HepG2 (cell line): ENCODE measurements around the gene RRBP1. TPM values are rescaled to one million over a fixed set of nuclear protein-coding genes. Genes with fewer than 3 reads are reported as not detected.

Experiments used
- ATAC-seq: fragments of 200-7000 bp; cut with Tn5 transposase; 3 replicates; pipeline ENCODE4 v1.9.1; 2020; ENCODE audit warnings: mild to moderate bottlenecking, moderate library complexity
- BruUV-seq: library from RNA; stranded (reverse); fragments of 400-500 nt; replicated peaks from 2 replicates; lab custom pipeline; 2021; lab: Mats Ljungman, UMichigan
- CTCF ChIA-PET: fragments of 300-600 bp; formaldehyde crosslinking; extraction: SDS; loops from one replicate; lab custom pipeline; 2021; ENCODE audit warnings: low total read pairs, inconsistent platforms, low intra/inter-chr PET ratio; lab: Yijun Ruan, JAX
- POLR2A ChIA-PET: fragments of 350-600 bp; sonication (Branson Sonifier 250); formaldehyde crosslinking; loops from one replicate; lab custom pipeline; 2020; ENCODE audit warnings: antibody characterized with exemption, inconsistent platforms; lab: Yijun Ruan, JAX
- DNase-seq: peaks from one replicate; pipeline ENCODE4 v3.0.0-alpha.2; 2015; ENCODE audit warnings: low spot score
- FAIRE-seq: peaks from 3 replicates; lab custom pipeline; 2011; peaks lifted over from hg19 to GRCh38; lab: Jason Lieb, UNC
- H2AFZ ChIP-seq: one replicate; pipeline ENCODE4 v1.6.1; 2011; ENCODE audit warnings: low read length, inconsistent platforms
- H3K27ac ChIP-seq: fragments of 300-600 bp; 3 replicates; pipeline ENCODE4 v1.8.0; 2011; ENCODE audit warnings: mixed run types, mild to moderate bottlenecking, mixed read lengths, low read length, inconsistent platforms; ENCODE audit not compliant: insufficient read depth; ENCODE audit errors: extremely low read length
- H3K27me3 ChIP-seq, 2 experiments: fragments of 200-600 bp in 1 of 2; 2 replicates in 1 of 2; 3 replicates in 1 of 2; pipeline versions ENCODE4 v1.6.0 to v1.8.0; 2011; ENCODE audit warnings: low read length in 2 of 2, mild to moderate bottlenecking in 2 of 2, moderate library complexity in 2 of 2, inconsistent platforms in 1 of 2; ENCODE audit not compliant: insufficient read depth in 2 of 2, control insufficient read depth in 1 of 2
- H3K36me3 ChIP-seq, 2 experiments: fragments of 200-600 bp in 1 of 2; replicated peaks in 1 of 2; 2 replicates in 1 of 2; 3 replicates in 1 of 2; pipeline versions ENCODE4 v1.5.1 to v1.8.0; 2011; ENCODE audit warnings: low read length in 2 of 2, inconsistent platforms in 1 of 2; ENCODE audit not compliant: insufficient read depth in 2 of 2, control insufficient read depth in 1 of 2
- H3K4me1 ChIP-seq: 2 replicates; pipeline ENCODE4 v1.5.1; 2012; ENCODE audit warnings: low read length, inconsistent platforms; ENCODE audit not compliant: insufficient read depth
- H3K4me2 ChIP-seq: 2 replicates; pipeline ENCODE4 v1.6.0; 2011; ENCODE audit warnings: low read depth, low read length, inconsistent platforms
- H3K4me3 ChIP-seq, 3 experiments: fragments of 200-600 bp in 1 of 3; sonication (generic), shearing (Covaris generic) in 1 of 3; replicated peaks in 1 of 3; 2 replicates each; pipeline ENCODE4 v1.5.1; 2011 to 2016; ENCODE audit warnings: low read length in 3 of 3, inconsistent platforms in 2 of 3, low read depth in 2 of 3, mild to moderate bottlenecking in 2 of 3, control low read depth in 1 of 3, mixed read lengths in 1 of 3; ENCODE audit not compliant: insufficient read depth in 1 of 3
- H3K79me2 ChIP-seq: one replicate; pipeline ENCODE4 v1.6.1; 2011; ENCODE audit warnings: low read length, inconsistent platforms; ENCODE audit not compliant: insufficient read depth
- H3K9ac ChIP-seq: 2 replicates; pipeline ENCODE4 v1.6.0; 2011; ENCODE audit warnings: mild to moderate bottlenecking, low read depth, low read length, inconsistent platforms; ENCODE audit not compliant: insufficient read depth
- H3K9me3 ChIP-seq: 2 replicates; pipeline ENCODE4 v1.5.1; 2012; ENCODE audit warnings: mild to moderate bottlenecking, low read length
- H4K20me1 ChIP-seq: 2 replicates; pipeline ENCODE4 v1.6.0; 2011; ENCODE audit warnings: inconsistent platforms, mild to moderate bottlenecking, low read length, moderate library complexity; ENCODE audit not compliant: insufficient read depth
- GTF3A ChIP-seq: sonication (generic); formaldehyde crosslinking; conservative IDR thresholded peaks from 2 replicates; pipeline ENCODE4 v1.4.0; 2020; ENCODE audit warnings: mild to moderate bottlenecking, missing genetic modification reagents
- NFIB ChIP-seq: sonication (generic); formaldehyde crosslinking; IDR thresholded peaks from 2 replicates; pipeline ENCODE4 v1.9.0; 2021; ENCODE audit warnings: missing genetic modification reagents, mild to moderate bottlenecking, borderline replicate concordance
- PCBP2 ChIP-seq: fragments of 200-400 bp; formaldehyde crosslinking; optimal IDR thresholded peaks from 2 replicates; pipeline ENCODE3; 2018; ENCODE audit warnings: low read length, low read depth; ENCODE audit not compliant: poor library complexity, severe bottlenecking
- POLR2A ChIP-seq, 2 experiments: IDR thresholded peaks; 2 replicates each; pipeline ENCODE4 v1.6.1; 2011; ENCODE audit warnings: low read depth in 2 of 2, low read length in 2 of 2, mild to moderate bottlenecking in 1 of 2, moderate library complexity in 1 of 2; ENCODE audit not compliant: insufficient read depth in 1 of 2
- POLR2AphosphoS2 ChIP-seq: IDR thresholded peaks from 2 replicates; pipeline ENCODE4 v1.6.1; 2011; ENCODE audit warnings: low read depth, low read length, improper control_type of control experiment
- POLR2G ChIP-seq: fragments of 200-400 bp; formaldehyde crosslinking; IDR thresholded peaks from 2 replicates; pipeline ENCODE4 v1.6.1; 2018; ENCODE audit warnings: mild to moderate bottlenecking, low read depth, low read length, moderate library complexity
- RBAK ChIP-seq: sonication (generic); formaldehyde crosslinking; IDR thresholded peaks from 2 replicates; pipeline ENCODE4 v1.5.1; 2020; ENCODE audit warnings: mild to moderate bottlenecking, missing genetic modification reagents
- RBM22 ChIP-seq: fragments of 200-400 bp; formaldehyde crosslinking; optimal IDR thresholded peaks from 2 replicates; pipeline ENCODE3; 2017; ENCODE audit warnings: mild to moderate bottlenecking, low read length, moderate library complexity
- ZBTB46 ChIP-seq: sonication (generic); formaldehyde crosslinking; IDR thresholded peaks from 2 replicates; pipeline ENCODE4 v1.4.0; 2020; ENCODE audit warnings: mild to moderate bottlenecking, missing genetic modification reagents, borderline replicate concordance
- ZNF143 ChIP-seq: sonication (generic); formaldehyde crosslinking; IDR thresholded peaks from 2 replicates; pipeline ENCODE4 v1.4.0; 2020; ENCODE audit warnings: missing genetic modification reagents
- ZNF276 ChIP-seq: sonication (generic); formaldehyde crosslinking; IDR thresholded peaks from 2 replicates; pipeline ENCODE4 v1.4.0; 2020; ENCODE audit warnings: mild to moderate bottlenecking, low read depth, missing genetic modification reagents
- ZNF292 ChIP-seq: sonication (generic); formaldehyde crosslinking; IDR thresholded peaks from 2 replicates; pipeline ENCODE4 v1.8.1; 2022; ENCODE audit warnings: mild to moderate bottlenecking, low read depth, missing genetic modification reagents, borderline replicate concordance
- ZNF547 ChIP-seq: sonication (generic); formaldehyde crosslinking; IDR thresholded peaks from 2 replicates; pipeline ENCODE4 v1.5.1; 2020; ENCODE audit warnings: mild to moderate bottlenecking, missing genetic modification reagents
- ZNF670 ChIP-seq: sonication (generic); formaldehyde crosslinking; IDR thresholded peaks from 2 replicates; pipeline ENCODE4 v1.8.0; 2022; ENCODE audit warnings: mild to moderate bottlenecking, missing genetic modification reagents, borderline replicate concordance
- ZNF674 ChIP-seq: sonication (generic); formaldehyde crosslinking; IDR thresholded peaks from 2 replicates; pipeline ENCODE4 v1.5.0; 2020; ENCODE audit warnings: low read depth, mild to moderate bottlenecking, missing genetic modification reagents
- ZNF790 ChIP-seq: sonication (generic); formaldehyde crosslinking; IDR thresholded peaks from 2 replicates; pipeline ENCODE4 v1.8.0; 2022; ENCODE audit warnings: missing genetic modification reagents, mild to moderate bottlenecking, borderline replicate concordance
- ZNF800 ChIP-seq: sonication (generic); formaldehyde crosslinking; IDR thresholded peaks from 2 replicates; pipeline ENCODE4 v1.4.0; 2020; ENCODE audit warnings: missing genetic modification reagents
- WGBS: methylation state at CpG from one replicate; pipeline ENCODE4 v1.1.6; 2017; ENCODE audit warnings: low lambda C conversion rate; 5-methylcytosine and 5-hydroxymethylcytosine counted together
- in situ Hi-C: cut with HindIII; loops from 2 replicates; pipeline ENCODE4 v1.10.0; 2017; ENCODE audit warnings: low pct_unique_long_range_greater_than_20kb; ENCODE audit not compliant: extremely low pct_ligation_motif_present
- intact Hi-C: fragments of 100-400 bp; cut with micrococcal nuclease; formaldehyde crosslinking; loops from one replicate; pipeline ENCODE4 v1.10.0; 2022; ENCODE audit not compliant: unreplicated experiment
- polyA plus RNA-seq, 8 experiments: library from polyadenylated mRNA; depleted of rRNA in 3 of 8; stranded (reverse) in 7 of 8; unstranded in 1 of 8; fragments of >200 nt; fragmentation: Illumina TruSeq in 4 of 8; extraction: Trizol in 4 of 8; gene quantifications; 2 replicates each; pipeline versions ENCODE4 v1.2.1 to v1.2.3, GENCODE V29; 2011 to 2016; ENCODE audit warnings: low read depth in 4 of 8, missing spikeins in 1 of 8, mixed read lengths in 1 of 8; ENCODE audit not compliant: insufficient read depth in 1 of 8
- total RNA-seq, 5 experiments: library from RNA; depleted of rRNA; stranded (reverse); fragments of >200 nt; fragmentation: Illumina TruSeq; extraction: Trizol; gene quantifications; 2 replicates each; pipeline ENCODE4 v1.2.3, GENCODE V29; 2016; ENCODE audit warnings: low read depth in 1 of 5

RRBP1 gene
- total and polyA plus RNA-seq, 2 of the 13 experiments (the other 11 are each of a cell fraction or from before 2014, with no cell fraction given): 150 to 222 TPM

GRCh38 chr20:17674722-17675518 lies 7.1 kb downstream of the RRBP1 start:
- FAIRE-seq: no peak
- ATAC-seq: peak; percentile 3
- H3K27me3 ChIP-seq: no peaks in the 10 kb centered on the region
- no peak for DNase-seq
- no peak overlapping the region for H3K4me3 ChIP-seq
- H3K9ac ChIP-seq: no peak overlapping the region
- intact Hi-C loops: no loop called here
- CTCF ChIA-PET: no interaction called here
- H2AFZ ChIP-seq: no peak overlapping the region
- POLR2A ChIA-PET: interaction anchor here (0.8 to 10.8 kb wide), 4 partner anchors 13 to 227 kb away, joined by 3 to 347 read pairs (median 3); no protein-coding TSS in a partner anchor
- BruUV-seq: no TSS peak
- peaks cover 42 to 100% of the 10 kb centered on the region in 2 experiments for H3K36me3 ChIP-seq
- in situ Hi-C loops: no loop called here
- H3K4me1 ChIP-seq: peaks cover 82% of the 10 kb centered on the region
- no peak overlapping the region for H3K4me2 ChIP-seq
- H3K9me3 ChIP-seq: no peaks in the 10 kb centered on the region
- H3K27ac ChIP-seq: no peak overlapping the region
- WGBS: 95% methylated on average over 9 of the region's 9 CpGs
- H4K20me1 ChIP-seq: peaks cover 99% of the 10 kb centered on the region
- H3K79me2 ChIP-seq: peaks cover 100% of the 10 kb centered on the region
- peak; percentile 93 for TF ChIP-seq POLR2AphosphoS2
- TF ChIP-seq ZNF547: 0 out of 2 replicates have a peak, but pooled peaks have one; percentile 7
- 0 out of 2 replicates have a peak, but pooled peaks have one; percentile 8 for TF ChIP-seq ZNF276 (CRISPR knock-in tag)
- no peak for TF ChIP-seq ZBTB46
- TF ChIP-seq ZNF670 (CRISPR knock-in tag): no peak
- no peak for TF ChIP-seq GTF3A
- 0 out of 2 replicates have a peak, but pooled peaks have one; percentile 16 for TF ChIP-seq POLR2G
- 0 out of 2 replicates have a peak, but pooled peaks have one; percentile 13 for TF ChIP-seq ZNF143
- no peak for TF ChIP-seq ZNF790 (CRISPR knock-in tag)
- peak in 1 of 2 experiments; percentile 17; a peak in 1 of 4 replicates for TF ChIP-seq POLR2A (IDR thresholded peaks at IDR 0.05; ENCODE audit: insufficient read depth in 1 of 2, low read depth in 2 of 2, low read length in 2 of 2)
- TF ChIP-seq ZNF292 (CRISPR knock-in tag): no peak
- peak; percentile 42 for TF ChIP-seq PCBP2
- TF ChIP-seq ZNF800: no peak
- TF ChIP-seq RBM22: peak; percentile 88
- 0 out of 2 replicates have a peak, but pooled peaks have one; percentile 4 for TF ChIP-seq ZNF674 (CRISPR knock-in tag)
- TF ChIP-seq RBAK (CRISPR knock-in tag): no peak
- TF ChIP-seq NFIB (CRISPR knock-in tag): no peak
